Right lobe of liver (tissue), 4 donors: ENCODE data around the gene SLC2A6.

Experiments
- POLR2A ChIP-seq: fragments of 450-650 bp; IDR thresholded peaks from one replicate; pipeline ENCODE4 v1.6.1; 2017; ENCODE audit warnings: antibody characterized with exemption, mild to moderate bottlenecking
- TF ChIP-seq, protein P1 (sequence below), 4 donors: fragments of 200-600 bp in 3 of 4; fragments of 450-650 bp in 1 of 4; IDR thresholded peaks; one replicate each; pipeline versions ENCODE4 v1.5.1 to v1.8.0; 2016 to 2022; ENCODE audit warnings: antibody characterized with exemption in 4 of 4, mild to moderate bottlenecking in 2 of 4
- donor health status: DM: no; HTN: no; CAD: no.
- donor health status: DM: no; HTN: no; CAD: no.
- donor health status: DM: no; HTN: yes; CAD: no.

DNA sequence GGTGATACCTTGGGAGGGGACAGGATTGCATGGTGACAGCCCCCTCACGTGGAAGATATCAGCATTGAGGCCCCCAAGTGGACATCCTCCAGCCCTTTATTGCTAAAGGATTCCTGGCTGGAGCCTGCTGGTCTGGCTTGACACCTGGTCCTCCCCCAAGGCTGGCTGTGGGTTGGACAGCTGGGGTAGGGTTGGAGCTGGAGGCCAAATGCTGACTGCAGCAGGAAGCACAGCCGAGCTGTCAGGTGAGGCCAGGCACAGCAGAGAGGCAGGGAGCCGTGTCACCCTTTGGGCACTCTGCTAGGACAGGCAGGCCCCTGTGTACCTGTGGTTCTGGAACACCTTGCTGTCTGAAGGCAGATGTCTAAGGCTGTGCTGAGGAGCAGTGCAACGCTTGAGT, 16.9 kb downstream of the SLC2A6 start:
- TF ChIP-seq, protein P1, sequence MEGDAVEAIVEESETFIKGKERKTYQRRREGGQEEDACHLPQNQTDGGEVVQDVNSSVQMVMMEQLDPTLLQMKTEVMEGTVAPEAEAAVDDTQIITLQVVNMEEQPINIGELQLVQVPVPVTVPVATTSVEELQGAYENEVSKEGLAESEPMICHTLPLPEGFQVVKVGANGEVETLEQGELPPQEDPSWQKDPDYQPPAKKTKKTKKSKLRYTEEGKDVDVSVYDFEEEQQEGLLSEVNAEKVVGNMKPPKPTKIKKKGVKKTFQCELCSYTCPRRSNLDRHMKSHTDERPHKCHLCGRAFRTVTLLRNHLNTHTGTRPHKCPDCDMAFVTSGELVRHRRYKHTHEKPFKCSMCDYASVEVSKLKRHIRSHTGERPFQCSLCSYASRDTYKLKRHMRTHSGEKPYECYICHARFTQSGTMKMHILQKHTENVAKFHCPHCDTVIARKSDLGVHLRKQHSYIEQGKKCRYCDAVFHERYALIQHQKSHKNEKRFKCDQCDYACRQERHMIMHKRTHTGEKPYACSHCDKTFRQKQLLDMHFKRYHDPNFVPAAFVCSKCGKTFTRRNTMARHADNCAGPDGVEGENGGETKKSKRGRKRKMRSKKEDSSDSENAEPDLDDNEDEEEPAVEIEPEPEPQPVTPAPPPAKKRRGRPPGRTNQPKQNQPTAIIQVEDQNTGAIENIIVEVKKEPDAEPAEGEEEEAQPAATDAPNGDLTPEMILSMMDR (IDR thresholded peaks at IDR 0.05), result no peak
- TF ChIP-seq POLR2A, result no peak
